ENCODE results near the gene NOS3. TPM values are rescaled to one million over a fixed set of nuclear protein-coding genes. Genes with fewer than 3 reads are reported as not detected.
A peak's percentile ranks its signal among the peaks of the same experiment; 100 is the strongest.

NOS3 gene
- total and polyA plus RNA-seq, 8 donors = 7.5 to 21.8 (median 10.4) TPM

DNA sequence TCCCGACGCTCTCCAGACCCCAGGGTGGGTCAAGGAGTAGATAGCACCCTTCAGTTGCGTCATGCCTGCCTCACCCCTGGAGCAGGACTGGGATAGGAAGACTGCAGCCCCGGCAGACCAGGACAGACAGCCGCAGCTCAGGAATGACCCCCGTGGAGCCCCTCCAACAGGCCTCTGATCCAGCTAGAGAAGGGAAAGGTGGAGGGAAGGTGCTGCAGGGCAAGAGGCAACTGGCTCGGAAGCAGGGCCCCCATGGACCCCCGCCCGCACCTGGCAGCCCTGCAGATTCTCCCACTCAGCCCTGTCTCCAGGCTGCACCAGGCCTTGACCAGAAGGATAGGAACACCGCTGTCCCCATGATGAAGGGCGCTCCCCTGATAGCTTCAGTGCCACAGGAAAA is 20.4 kb upstream of the NOS3 start:
- Histone ChIP-seq H3K27me3 (peaks cover 15 to 81% of the 10 kb centered on the region in 2 donors), H3K27ac (no peak overlapping the region), H3K9me3 (no peaks in the 10 kb centered on the region), H3K4me1 (peaks cover 14 to 31% of the 10 kb centered on the region in 2 donors), H3K36me3 (no peaks in the 10 kb centered on the region), H3K4me3 (no peak overlapping the region)
- TF ChIP-seq, protein P1, sequence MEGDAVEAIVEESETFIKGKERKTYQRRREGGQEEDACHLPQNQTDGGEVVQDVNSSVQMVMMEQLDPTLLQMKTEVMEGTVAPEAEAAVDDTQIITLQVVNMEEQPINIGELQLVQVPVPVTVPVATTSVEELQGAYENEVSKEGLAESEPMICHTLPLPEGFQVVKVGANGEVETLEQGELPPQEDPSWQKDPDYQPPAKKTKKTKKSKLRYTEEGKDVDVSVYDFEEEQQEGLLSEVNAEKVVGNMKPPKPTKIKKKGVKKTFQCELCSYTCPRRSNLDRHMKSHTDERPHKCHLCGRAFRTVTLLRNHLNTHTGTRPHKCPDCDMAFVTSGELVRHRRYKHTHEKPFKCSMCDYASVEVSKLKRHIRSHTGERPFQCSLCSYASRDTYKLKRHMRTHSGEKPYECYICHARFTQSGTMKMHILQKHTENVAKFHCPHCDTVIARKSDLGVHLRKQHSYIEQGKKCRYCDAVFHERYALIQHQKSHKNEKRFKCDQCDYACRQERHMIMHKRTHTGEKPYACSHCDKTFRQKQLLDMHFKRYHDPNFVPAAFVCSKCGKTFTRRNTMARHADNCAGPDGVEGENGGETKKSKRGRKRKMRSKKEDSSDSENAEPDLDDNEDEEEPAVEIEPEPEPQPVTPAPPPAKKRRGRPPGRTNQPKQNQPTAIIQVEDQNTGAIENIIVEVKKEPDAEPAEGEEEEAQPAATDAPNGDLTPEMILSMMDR (IDR thresholded peaks at IDR 0.05) = no peak
- intact Hi-C loops (cut with DNase I) = no loop called here
- ATAC-seq = no peak
- DNase-seq = peak in 1 of 4 donors; percentile 50

DNA sequence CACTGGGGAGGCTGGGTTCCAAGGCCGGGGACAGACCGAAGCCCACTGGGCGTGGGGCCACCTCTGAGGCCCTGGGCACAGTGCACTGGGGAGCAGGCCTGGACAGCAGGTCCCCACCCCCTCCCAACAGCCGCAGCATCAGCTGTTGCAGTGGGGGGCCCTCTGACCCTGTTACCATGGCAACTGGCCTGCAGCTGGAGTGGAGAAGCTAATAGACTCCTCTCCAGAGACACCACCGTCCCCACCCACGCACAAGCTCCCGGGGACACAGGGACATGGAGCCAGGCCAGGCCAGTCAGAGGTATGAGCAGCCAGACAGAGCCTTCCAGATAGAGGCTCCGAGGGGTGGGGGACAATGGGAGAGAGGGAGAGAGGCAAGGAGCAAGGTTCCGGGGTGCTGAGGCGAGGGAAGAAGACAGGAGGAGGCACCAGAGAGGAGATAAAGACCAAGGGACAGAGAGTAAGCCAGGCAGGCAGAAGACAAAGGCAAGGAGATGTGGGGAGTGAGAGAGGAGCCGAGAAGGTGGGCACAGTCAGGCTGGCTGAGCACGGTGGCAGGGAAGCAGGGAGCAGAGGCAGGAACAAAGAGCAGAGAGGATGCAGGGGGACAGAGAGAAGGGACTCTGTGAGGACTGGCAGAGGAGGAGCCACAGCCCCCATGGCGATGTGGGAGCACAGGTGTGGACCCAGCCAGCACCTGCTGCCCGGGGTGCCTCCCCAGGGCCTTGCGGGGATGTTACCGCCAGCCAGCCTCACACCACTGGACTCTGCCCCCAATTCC is 19.4 kb upstream of the NOS3 start:
- no peak overlapping the region for H3K4me3 ChIP-seq
- no peak for ATAC-seq
- peak in 2 of 4 donors; percentile 44 to 62 for DNase-seq
- TF ChIP-seq, protein P1 (IDR thresholded peaks at IDR 0.05) = no peak
- H3K9me3 ChIP-seq = no peaks in the 10 kb centered on the region
- H3K4me1 ChIP-seq = peaks cover 14 to 35% of the 10 kb centered on the region in 2 donors
- H3K27me3 ChIP-seq = peaks cover 17 to 85% of the 10 kb centered on the region in 2 donors
- intact Hi-C loops (cut with DNase I) = no loop called here
- no peak overlapping the region for H3K27ac ChIP-seq
- no peaks in the 10 kb centered on the region for H3K36me3 ChIP-seq

DNA sequence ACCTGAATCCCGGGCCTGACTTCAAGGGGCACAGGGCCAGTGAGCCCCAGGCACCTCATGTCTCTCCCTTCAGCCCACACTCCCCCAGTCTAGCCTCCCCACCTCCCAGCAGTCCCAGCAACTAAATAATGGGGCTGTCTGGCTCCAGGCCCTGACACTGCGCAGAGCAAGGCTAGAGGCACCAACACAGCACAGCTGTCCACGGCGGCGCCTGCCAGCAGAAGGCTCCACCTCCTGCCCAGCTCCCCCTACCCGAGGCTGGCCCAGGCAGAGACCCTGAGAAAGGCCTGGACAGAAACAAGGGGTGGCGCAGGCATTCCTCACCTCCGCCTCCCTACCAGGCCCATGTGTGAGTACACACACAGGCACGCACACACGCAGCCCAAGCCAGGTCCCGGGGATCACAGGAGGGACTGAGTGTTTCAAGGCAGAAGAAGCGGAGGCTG is 18.8 kb upstream of the NOS3 start:
- no peak overlapping the region for H3K27ac ChIP-seq
- DNase-seq = peak in 3 of 4 donors; percentile 76 to 90 (median 86)
- H3K36me3 ChIP-seq = no peaks in the 10 kb centered on the region
- peak; percentile 13 for ATAC-seq
- H3K27me3 ChIP-seq = peaks cover 20 to 88% of the 10 kb centered on the region in 2 donors
- H3K9me3 ChIP-seq = no peaks in the 10 kb centered on the region
- no peak overlapping the region for H3K4me3 ChIP-seq
- TF ChIP-seq, protein P1 (IDR thresholded peaks at IDR 0.05) = no peak
- H3K4me1 ChIP-seq = peaks cover 14 to 35% of the 10 kb centered on the region in 2 donors
- intact Hi-C loops (cut with DNase I) = no loop called here

DNA sequence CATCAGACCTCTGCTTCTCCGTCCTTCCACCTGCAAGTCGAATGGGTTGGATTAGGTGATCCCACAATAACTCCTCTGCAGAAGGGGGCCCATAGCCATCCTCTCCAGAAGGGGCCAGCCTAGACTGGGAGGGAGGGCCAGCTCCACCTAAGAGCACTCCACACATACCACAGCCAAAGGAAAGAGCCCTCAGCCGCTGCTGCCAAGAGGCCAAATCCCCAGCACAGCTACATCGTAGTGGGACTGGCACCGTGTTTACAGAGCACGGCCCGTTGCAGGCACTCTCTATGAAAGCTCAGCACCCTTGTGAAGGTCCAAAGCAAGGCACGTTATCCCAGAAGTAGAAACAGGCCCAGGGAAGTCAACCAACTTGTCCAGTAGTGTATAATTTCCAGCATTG is 18.1 kb upstream of the NOS3 start:
- TF ChIP-seq, protein P1 (IDR thresholded peaks at IDR 0.05) = no peak
- intact Hi-C loops (cut with DNase I) = no loop called here
- peak; percentile 45 for ATAC-seq
- Histone ChIP-seq H3K27me3 (peaks cover 26 to 93% of the 10 kb centered on the region in 2 donors), H3K36me3 (no peaks in the 10 kb centered on the region), H3K4me1 (peaks cover 14 to 35% of the 10 kb centered on the region in 2 donors), H3K9me3 (no peaks in the 10 kb centered on the region), H3K27ac (no peak overlapping the region), H3K4me3 (no peak overlapping the region)
- peak in 1 of 4 donors; percentile 47 for DNase-seq

DNA sequence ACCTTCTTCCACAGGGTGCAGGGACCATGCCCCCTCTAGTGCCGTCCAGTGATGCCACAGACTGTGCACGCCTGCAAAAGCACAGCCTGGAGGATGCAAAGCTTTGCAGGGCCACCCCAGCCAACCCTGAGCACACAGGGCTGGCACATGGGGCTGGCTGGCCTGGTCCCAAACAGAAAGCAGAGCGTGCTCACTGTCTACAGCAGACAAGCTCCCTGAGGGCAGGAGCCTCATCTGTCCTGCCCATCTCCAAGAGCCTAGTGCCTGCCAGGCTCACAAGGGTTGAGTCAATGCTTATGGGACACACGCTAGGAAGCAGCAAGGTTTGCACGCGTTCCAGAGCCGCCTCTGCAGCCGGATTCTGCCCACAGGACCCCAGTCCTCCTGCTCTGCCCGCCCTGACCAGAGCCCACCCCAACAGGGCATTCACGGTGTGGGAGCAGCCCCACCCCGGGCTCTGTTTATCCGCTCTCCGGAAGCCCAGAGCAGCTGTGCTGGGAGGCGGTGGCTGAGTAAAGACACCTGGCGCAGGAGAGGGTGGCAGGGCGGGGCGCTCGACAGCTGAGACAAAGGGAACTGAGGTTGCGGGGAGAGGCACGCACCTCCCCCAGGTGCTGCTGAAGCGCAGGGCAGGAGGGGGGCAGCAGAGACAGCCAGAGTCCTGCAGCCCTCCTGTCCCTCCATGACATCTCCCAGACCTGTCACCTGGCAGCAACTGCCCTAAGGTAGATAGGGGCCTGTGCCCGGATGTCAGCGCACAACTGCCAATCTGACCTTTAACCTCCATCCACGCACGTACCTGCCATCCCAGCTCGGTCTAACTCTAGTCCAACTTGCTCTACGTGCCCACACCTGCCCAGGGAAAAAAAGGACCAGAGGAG is 17.0 kb upstream of the NOS3 start:
- Histone ChIP-seq H3K4me3 (no peak overlapping the region), H3K27me3 (peaks cover 31 to 97% of the 10 kb centered on the region in 2 donors), H3K36me3 (no peaks in the 10 kb centered on the region), H3K9me3 (no peaks in the 10 kb centered on the region), H3K27ac (no peak overlapping the region), H3K4me1 (peaks cover 14 to 37% of the 10 kb centered on the region in 2 donors)
- TF ChIP-seq, protein P1 (IDR thresholded peaks at IDR 0.05) = no peak
- DNase-seq (peak in 1 of 4 donors; percentile 74), ATAC-seq (no peak)
- intact Hi-C loops (cut with DNase I) = no loop called here

All from left lung (tissue), 10 donors.